ENCODE results near the gene ABHD12B.

The ABHD12B gene

GRCh38 chr14:50932592-50933495, 61.0 kb downstream of the ABHD12B start:
- TF ChIP-seq POLR2A (IDR thresholded peaks at IDR 0.05; ENCODE audit: extremely low read depth, insufficient read length) = no peak
- TF ChIP-seq MAX (IDR thresholded peaks at IDR 0.05; ENCODE audit: low read depth, low read length) = no peak
- TF ChIP-seq CTCF (IDR thresholded peaks at IDR 0.05; ENCODE audit: low read depth, low read length) = no peak
- no peak for TF ChIP-seq MYC (IDR thresholded peaks at IDR 0.05; ENCODE audit: low read depth, low read length)
- H3K4me3 ChIP-seq (ENCODE audit: low read depth, low read length) = no peak overlapping the region
- DNase-seq (ENCODE audit: low read depth) = no peak

GRCh38 chr14:50935126-50936015, 63.5 kb downstream of the ABHD12B start:
- no peak overlapping the region for H3K4me3 ChIP-seq (ENCODE audit: low read depth, low read length)
- DNase-seq (ENCODE audit: low read depth) = no peak
- TF ChIP-seq CTCF (IDR thresholded peaks at IDR 0.05; ENCODE audit: low read depth, low read length) = no peak

GRCh38 chr14:50936016-50936340, 64.1 kb downstream of the ABHD12B start:
- no peak for DNase-seq (ENCODE audit: low read depth)
- no peak overlapping the region for H3K4me3 ChIP-seq (ENCODE audit: low read depth, low read length)
- no peak for TF ChIP-seq MYC (IDR thresholded peaks at IDR 0.05; ENCODE audit: low read depth, low read length)
- TF ChIP-seq CTCF (IDR thresholded peaks at IDR 0.05; ENCODE audit: low read depth, low read length) = no peak
- TF ChIP-seq POLR2A (IDR thresholded peaks at IDR 0.05; ENCODE audit: extremely low read depth, insufficient read length) = no peak
- no peak for TF ChIP-seq MAX (IDR thresholded peaks at IDR 0.05; ENCODE audit: low read depth, low read length)

GRCh38 chr14:50936882-50937281, 65.0 kb downstream of the ABHD12B start:
- no peak for TF ChIP-seq MAX (IDR thresholded peaks at IDR 0.05; ENCODE audit: low read depth, low read length)
- no peak for TF ChIP-seq CTCF (IDR thresholded peaks at IDR 0.05; ENCODE audit: low read depth, low read length)
- no peak for TF ChIP-seq POLR2A (IDR thresholded peaks at IDR 0.05; ENCODE audit: extremely low read depth, insufficient read length)
- no peak for TF ChIP-seq MYC (IDR thresholded peaks at IDR 0.05; ENCODE audit: low read depth, low read length)
- DNase-seq (ENCODE audit: low read depth) = no peak
- H3K4me3 ChIP-seq (ENCODE audit: low read depth, low read length) = no peak overlapping the region

GRCh38 chr14:50937325-50937724, 65.5 kb downstream of the ABHD12B start:
- no peak overlapping the region for H3K4me3 ChIP-seq (ENCODE audit: low read depth, low read length)
- peak; percentile 64 for DNase-seq (ENCODE audit: low read depth)
- TF ChIP-seq MAX (IDR thresholded peaks at IDR 0.05; ENCODE audit: low read depth, low read length) (no peak), CTCF (IDR thresholded peaks at IDR 0.05; ENCODE audit: low read depth, low read length) (no peak), MYC (IDR thresholded peaks at IDR 0.05; ENCODE audit: low read depth, low read length) (no peak), POLR2A (IDR thresholded peaks at IDR 0.05; ENCODE audit: extremely low read depth, insufficient read length) (no peak)
